Adrenal gland (tissue), 5 donors: ENCODE data around the gene SLC22A17.

Experiments
- POLR2A ChIP-seq, 2 donors: fragments of 450-650 bp; IDR thresholded peaks; one replicate each; pipeline ENCODE4 v1.6.1; 2017; ENCODE audit warnings: antibody characterized with exemption in 2 of 2, mild to moderate bottlenecking in 2 of 2, moderate library complexity in 1 of 2
- TF ChIP-seq, protein P1 (sequence below), 6 experiments: fragments of 450-650 bp in 4 of 6; fragments of 200-600 bp in 2 of 6; sonication (generic) in 1 of 6; IDR thresholded peaks; 1 replicate in 5 of 6; 2 replicates in 1 of 6; pipeline versions ENCODE4 v1.5.1 to v1.8.0; 2016 to 2021; ENCODE audit warnings: antibody characterized with exemption in 6 of 6, mild to moderate bottlenecking in 2 of 6, moderate library complexity in 1 of 6
- donor health status: DM: no; HTN: no; CAD: no.

DNA sequence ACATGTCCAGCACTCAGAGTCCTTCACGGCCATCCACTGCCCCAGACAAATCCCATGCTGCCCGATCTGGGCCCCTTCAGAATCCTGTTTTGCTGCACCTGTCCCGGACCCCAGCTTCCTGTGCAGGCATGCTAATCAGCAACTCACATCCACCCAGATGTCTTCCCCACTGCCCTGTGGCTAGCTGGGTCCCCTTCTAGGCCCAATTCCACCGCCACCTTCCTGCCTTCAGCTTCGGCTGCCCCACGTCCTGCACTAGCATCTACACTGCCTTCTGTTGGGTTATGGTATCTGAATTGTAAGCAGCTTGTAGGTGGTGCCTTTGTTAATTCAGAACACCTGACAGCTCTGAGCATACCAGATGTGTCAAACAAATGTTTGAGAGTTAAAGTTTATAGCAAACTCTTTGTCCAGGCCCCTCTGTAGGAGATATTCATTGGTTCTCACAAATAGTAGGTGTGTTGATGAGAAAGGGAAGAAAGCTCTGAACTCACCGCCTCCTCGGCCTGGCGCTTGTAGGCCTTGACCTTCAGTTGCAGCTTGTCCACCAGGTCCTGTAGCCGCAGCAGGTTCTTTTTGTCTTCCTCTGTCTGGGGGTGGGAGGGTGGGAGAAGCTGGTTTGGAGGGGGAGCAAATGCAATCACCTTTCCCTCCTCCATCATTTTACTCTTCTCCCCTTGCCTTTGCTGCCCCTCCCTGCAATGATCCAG, 30.2 kb upstream of the SLC22A17 start:
- TF ChIP-seq, protein P1, sequence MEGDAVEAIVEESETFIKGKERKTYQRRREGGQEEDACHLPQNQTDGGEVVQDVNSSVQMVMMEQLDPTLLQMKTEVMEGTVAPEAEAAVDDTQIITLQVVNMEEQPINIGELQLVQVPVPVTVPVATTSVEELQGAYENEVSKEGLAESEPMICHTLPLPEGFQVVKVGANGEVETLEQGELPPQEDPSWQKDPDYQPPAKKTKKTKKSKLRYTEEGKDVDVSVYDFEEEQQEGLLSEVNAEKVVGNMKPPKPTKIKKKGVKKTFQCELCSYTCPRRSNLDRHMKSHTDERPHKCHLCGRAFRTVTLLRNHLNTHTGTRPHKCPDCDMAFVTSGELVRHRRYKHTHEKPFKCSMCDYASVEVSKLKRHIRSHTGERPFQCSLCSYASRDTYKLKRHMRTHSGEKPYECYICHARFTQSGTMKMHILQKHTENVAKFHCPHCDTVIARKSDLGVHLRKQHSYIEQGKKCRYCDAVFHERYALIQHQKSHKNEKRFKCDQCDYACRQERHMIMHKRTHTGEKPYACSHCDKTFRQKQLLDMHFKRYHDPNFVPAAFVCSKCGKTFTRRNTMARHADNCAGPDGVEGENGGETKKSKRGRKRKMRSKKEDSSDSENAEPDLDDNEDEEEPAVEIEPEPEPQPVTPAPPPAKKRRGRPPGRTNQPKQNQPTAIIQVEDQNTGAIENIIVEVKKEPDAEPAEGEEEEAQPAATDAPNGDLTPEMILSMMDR (IDR thresholded peaks at IDR 0.05) = no peak
- TF ChIP-seq POLR2A (IDR thresholded peaks at IDR 0.05) = no peak
